Coronary artery (tissue), 2 donors: ENCODE data around the gene PLPP3.

Experiments
- DNase-seq: peaks from one replicate; pipeline ENCODE4 v3.0.0-alpha.2; 2017; ENCODE audit warnings: low spot score
- H3K27ac ChIP-seq, 2 donors: fragments of 200-600 bp; sonication (generic); one replicate each; pipeline ENCODE4 v1.5.1; 2016 to 2019
- H3K4me3 ChIP-seq: fragments of 200-600 bp; sonication (generic); 2 replicates; pipeline ENCODE4 v1.5.1; 2016; ENCODE audit warnings: mild to moderate bottlenecking, moderate library complexity
- TF ChIP-seq, protein P1 (sequence below): fragments of 200-600 bp; sonication (generic); IDR thresholded peaks from one replicate; pipeline ENCODE4 v1.5.1; 2019; ENCODE audit warnings: antibody characterized with exemption

Gene PLPP3

GRCh38 chr1:56462209-56462608 lies 117.2 kb downstream of the PLPP3 start:
- no peak overlapping the region for H3K27ac ChIP-seq
- H3K4me3 ChIP-seq, result no peak overlapping the region
- TF ChIP-seq, protein P1, sequence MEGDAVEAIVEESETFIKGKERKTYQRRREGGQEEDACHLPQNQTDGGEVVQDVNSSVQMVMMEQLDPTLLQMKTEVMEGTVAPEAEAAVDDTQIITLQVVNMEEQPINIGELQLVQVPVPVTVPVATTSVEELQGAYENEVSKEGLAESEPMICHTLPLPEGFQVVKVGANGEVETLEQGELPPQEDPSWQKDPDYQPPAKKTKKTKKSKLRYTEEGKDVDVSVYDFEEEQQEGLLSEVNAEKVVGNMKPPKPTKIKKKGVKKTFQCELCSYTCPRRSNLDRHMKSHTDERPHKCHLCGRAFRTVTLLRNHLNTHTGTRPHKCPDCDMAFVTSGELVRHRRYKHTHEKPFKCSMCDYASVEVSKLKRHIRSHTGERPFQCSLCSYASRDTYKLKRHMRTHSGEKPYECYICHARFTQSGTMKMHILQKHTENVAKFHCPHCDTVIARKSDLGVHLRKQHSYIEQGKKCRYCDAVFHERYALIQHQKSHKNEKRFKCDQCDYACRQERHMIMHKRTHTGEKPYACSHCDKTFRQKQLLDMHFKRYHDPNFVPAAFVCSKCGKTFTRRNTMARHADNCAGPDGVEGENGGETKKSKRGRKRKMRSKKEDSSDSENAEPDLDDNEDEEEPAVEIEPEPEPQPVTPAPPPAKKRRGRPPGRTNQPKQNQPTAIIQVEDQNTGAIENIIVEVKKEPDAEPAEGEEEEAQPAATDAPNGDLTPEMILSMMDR, result no peak
- no peak for DNase-seq

DNA sequence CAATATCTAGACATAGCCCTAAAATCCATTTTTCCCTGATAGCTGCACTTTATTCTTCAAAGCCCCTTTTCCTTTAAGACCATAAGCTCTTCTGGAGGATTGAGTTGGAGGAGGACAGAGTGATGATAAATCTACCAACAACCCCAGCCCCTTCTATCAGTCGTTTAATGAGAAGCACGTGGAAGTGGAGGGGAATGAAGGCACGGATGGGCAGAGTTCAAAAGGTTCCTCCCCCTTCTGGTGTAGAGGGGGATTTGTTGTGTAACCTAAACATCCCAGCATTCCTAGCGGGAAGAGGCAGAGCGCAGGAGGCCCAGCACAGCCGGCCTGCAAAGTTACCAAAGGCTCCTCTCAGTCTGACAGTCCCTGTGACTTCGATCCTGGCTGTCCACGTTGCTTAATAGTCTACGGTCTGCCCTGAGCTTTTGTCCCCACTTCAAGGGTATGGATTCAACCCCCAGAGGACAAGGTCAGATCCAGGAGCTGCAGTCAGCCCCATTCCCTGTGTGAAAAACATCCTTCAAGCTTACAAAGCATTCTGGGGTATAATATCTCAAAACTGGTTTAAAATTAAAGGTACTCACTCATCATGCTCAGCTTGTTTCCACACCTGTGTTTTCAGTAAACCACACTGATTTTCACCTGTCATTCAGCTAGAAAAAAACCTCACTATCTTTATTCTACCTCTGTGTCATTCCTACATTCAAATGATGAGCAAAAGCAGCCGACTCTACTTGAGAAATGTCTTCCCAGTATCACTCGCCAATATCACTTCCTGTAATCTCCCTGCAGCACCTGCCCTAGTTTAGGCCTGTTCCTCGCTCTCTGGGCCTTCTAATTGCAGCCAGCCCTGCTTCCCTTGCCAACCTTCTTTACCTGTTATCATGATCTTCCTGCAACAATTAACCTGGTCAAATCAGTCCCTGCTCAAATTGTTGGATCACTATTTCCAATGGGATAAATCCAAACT lies 117.9 kb downstream of the PLPP3 start:
- DNase-seq, result no peak
- H3K27ac ChIP-seq, result no peak overlapping the region
- TF ChIP-seq, protein P1, result no peak
- no peak overlapping the region for H3K4me3 ChIP-seq

DNA sequence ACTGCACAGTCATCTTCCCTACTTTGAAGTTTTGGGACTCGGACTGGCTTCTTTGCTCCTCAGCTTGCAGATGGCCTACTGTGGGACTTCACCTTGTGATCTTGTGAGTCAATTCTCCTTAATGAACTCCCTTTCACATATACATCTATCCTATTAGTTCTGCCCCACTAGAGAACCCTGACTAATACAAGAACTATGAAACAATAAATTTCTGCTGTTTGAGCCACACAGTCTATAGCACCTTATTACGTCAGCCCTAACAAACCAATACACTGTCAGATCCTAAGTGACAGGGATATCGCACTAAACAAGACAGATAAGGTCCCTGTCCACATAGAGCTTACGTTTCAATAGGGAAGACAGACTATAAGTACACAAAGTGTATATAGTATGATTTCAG lies 120.1 kb downstream of the PLPP3 start:
- no peak for DNase-seq
- TF ChIP-seq, protein P1, result no peak
- no peak overlapping the region for H3K27ac ChIP-seq
- H3K4me3 ChIP-seq, result no peak overlapping the region

DNA sequence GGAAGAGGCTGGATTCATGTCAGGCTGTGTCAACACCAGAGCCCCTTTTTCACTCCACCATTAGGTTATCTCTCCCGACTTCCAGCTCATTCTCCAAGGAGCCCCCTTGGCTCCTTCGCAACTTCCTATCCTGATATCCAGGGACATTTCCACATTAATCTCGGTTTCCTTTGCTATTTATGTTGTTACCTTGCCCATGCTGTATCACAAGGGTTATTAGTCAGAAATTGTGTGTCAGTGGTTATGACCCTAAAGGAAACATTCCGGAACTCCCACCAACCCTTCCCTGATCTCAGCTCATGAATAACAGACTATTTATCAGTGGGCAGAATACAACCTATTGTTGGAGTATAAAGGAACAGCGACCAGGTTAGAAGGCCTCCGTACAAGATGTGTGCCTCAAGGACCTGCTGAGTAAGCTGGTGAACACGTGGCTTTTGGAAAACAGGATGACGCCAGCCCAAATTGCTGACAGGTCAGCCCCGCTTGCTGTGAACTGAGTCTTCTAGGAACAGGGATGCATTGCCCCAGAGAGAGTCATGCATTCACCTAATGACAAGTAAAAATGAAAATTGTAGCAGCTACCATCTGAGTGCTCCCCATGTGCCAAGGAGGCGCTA lies 121.5 kb downstream of the PLPP3 start:
- DNase-seq, result no peak
- TF ChIP-seq, protein P1, result no peak
- Histone ChIP-seq H3K4me3 (no peak overlapping the region), H3K27ac (no peak overlapping the region)

DNA sequence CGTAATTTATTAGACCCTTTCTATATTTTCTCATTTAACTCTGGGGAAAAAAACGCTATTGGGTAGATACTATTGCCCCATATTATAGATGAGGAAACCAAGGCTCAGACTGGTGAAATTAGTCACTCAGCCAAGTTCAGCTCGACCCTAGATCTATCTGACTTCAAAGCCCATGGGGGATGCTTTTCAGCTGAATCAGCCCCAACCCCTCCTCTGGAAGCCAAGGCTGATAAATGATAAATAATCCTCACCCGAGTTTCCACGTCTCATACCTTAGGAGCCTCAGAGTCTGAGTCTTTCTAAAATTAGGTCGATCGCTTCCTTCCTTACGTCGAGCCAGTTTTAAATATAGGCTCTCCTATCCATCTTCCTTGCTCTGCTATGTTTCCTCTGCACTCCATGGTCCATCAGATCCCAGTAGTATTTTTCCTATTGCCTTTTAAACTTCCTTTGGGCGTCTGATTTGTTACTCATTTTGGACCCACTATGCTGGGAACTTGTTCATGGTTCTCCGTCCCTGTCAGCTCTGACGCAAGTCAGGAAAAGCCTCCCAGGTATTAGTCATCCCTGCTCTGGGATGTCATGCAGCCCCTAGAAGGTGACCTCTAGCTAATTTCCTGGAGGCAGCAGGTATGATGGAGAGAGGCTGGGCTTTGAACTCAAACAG lies 122.8 kb downstream of the PLPP3 start:
- no peak overlapping the region for H3K27ac ChIP-seq
- H3K4me3 ChIP-seq, result no peak overlapping the region
- no peak for DNase-seq
- TF ChIP-seq, protein P1, result no peak

DNA sequence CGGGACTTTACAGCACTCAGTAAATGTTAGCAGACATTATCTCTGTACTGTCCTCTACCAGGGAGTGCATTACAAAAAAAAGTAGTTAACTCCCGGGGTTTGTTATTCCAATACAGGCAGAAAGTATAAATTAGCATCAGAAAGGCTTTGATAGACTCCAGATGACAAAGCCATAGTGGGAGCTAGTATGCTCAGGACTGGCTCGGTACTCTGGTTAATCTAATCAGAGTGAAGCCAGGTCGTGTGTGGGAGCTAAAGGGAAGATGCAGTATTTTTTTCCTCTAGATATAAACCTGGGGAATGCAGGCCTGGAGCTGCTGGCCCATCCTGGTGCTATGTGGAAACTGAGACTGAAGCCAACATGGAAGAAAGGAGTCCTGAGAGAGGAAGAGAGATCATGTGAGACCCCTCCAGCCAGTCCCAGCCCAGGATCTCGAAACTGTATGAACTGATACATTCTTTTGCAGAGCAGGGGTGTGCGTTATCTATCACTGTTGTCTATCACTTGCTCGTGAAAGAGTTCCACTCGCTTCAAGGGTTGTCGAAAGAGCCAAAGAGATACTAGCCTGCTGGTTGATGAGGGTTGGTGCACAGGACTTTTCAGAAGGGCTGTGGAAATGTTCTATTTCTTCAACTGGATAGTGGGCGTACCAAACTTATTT lies 125.8 kb downstream of the PLPP3 start:
- H3K4me3 ChIP-seq, result no peak overlapping the region
- DNase-seq, result no peak
- TF ChIP-seq, protein P1, result no peak
- H3K27ac ChIP-seq, result no peak overlapping the region
